ENCODE data around the gene ATP1A4.

The ATP1A4 gene

DNA sequence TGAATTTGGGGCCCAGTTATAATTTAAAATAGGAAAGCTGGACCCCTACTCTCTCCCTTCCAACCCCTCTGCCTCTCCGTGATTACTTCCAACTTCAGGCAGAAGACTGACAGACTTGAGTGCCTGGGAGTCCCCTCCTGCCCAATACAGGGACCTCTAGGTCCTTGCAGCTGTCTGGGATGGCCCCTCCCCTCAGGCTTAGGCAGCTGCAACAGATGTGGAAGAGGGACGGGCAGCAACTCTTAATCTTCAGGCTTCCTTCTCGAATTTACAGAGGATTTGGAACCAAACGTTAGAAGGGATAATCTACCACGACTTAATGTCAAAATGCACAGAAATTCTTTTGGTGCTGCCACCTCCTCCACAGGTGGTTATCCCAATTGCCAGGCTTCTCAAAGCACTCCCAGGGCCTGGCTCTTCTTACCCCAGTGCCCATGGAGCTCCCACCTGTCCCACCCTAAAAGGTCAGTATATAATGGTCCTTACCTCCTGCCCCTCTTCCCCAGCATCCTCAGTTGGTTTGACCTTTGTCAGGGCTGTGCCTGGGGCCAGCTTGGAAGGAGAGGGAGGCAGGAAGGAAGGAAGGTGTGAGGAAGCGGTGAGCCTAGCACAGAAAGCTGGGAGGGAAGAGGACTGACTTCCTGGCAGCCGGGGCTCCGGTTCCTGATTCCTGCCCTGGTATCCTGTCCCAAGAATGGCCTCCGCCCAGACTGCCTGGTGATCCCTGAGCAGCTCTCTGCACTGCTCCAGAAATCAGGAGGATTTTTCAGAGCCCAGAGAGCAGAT is 56.6 kb downstream of the ATP1A4 start:
- no peak for DNase-seq

DNA sequence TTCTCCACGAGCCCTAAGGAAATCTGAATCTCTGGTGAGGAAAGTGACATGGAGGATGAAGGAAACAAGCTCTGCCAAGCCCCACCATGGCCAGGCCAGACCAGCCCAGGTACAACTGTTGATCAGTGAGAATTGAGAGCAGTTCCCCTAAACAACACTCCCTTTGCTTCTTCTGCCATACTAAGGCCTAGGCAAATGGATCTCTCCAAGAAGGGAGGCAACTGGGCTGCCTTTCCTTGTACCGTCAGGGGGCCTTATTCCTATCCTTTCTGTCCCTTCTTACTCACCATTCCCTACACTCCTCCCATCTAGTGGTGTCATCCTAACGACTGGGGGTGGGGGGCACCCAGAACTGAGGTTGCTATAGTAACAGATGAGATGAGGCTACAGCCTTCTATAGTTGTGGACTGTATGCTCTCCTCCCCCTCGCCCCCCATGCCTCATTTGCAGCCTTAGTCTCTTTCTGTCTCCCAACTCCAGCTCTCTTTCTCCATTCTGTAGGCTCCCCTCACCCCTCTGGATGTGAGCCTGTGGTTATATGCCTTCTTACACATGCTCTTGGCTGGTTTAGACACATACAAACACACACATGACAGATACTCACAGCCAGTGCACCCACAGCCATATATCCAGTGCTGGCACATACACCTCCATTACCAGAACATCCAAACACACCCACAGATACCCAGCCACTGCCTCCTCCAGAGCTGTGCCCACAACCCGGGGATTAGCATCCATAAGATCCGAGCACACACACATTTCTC is 57.3 kb downstream of the ATP1A4 start:
- DNase-seq: no peak

DNA sequence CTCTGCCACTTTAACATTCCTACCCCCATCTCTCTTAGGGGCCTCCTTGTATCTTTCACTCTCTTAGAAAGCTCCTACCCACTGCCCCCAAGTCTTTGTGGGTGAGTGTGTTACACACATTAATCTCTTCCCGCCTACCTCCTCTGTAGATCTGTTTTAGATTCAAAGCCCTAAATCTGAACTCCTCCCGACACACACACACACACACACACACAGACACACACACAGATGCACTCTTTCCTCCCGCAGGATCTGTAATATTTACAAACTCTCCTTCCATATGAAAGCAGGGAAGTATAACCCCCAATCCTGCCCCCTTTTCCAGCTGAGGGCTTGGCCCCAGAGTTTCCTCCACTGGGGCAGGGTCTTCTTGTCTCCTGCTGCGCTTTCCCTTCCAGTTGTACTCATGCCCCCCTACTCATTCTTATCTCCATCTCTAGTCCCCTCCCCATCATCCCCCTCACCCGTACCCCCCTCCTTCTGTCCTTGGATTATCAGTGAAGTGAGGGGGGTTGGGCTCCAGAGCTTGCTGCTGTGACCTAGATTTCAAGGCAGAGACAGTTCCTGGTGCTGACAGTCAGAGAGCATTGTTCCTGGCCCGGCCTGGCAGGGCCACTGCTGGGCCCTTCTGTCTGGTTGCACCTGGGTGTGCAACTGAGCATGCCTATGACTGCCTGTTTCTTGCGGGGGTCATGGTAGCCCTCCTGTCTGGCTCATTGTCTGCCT is 58.1 kb downstream of the ATP1A4 start:
- peak; percentile 92 for DNase-seq

DNA sequence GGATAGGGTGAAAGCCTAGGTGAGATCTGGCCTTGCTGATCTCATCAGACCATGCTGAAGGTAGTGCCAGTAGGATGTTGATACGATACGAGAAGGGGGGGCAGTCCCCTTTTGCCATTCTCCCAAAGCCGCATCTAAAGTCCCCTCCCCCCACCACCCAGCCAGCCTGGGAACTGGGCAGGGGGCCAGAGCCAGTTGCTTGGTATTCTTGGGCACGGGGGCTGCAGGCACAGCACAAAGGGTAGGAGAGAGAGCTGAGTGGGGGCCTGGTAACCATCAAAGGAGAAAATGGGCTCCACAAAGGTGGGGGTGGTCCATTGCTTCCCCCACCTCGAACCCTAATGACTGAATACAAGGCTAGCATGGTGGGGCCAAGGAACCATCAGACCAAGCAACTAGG is 59.2 kb downstream of the ATP1A4 start:
- no peak for DNase-seq

DNA sequence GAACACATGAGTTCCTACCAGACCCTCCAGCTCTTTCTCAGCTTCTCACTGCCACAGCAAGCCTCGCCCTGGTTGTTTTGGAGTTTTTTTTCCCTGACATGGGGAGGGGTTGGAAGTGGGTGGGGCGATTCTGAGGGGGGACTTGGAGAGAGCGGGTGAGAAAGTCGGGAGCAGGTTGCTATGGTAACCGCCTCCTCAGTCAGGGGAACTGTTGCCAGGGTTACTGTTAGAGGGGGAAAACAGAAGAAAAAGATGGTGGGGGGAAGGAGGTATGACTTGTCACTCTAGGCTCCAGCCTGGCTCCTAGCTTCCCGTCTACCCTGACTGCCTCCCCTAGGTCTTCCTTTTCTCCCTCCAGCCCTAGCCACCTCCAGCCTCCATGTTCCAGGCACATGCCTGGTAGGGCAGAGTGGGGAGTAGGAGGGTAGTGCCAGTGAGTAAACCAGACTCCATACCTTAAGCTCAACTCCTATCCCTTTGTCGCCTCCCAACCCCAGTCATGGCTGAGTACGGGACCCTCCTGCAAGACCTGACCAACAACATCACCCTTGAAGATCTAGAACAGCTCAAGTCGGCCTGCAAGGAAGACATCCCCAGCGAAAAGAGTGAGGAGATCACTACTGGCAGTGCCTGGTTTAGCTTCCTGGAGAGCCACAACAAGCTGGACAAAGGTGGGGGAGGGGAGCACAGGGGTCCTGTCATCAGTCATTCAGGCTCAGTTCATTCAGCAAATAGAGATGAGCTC is 59.8 kb downstream of the ATP1A4 start:
- peak; percentile 87 for DNase-seq

- DNase-seq: no peak
These were observed 63.2 kb downstream of the ATP1A4 start for GRCh38 chr1:160214481-160215140.

DNA sequence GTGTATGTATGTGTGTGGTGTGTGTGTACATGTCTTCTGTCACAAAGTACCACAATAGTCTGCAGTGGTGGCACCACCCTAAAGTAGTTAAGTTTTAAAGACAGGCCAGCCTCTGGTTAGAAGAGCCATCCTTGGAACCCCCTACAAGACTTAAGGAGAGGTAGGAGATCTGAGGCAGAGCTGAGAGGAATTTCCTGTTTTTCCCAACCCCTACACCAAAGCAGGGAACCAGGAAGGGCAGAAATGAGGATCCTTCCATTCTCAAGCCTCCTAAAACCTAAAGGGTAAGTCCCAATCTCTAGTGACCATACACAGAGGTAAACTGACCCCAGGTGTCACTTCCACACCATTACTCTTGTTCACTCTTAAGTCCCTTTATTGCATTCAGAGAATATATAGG is 64.9 kb downstream of the ATP1A4 start:
- no peak for DNase-seq

DNA sequence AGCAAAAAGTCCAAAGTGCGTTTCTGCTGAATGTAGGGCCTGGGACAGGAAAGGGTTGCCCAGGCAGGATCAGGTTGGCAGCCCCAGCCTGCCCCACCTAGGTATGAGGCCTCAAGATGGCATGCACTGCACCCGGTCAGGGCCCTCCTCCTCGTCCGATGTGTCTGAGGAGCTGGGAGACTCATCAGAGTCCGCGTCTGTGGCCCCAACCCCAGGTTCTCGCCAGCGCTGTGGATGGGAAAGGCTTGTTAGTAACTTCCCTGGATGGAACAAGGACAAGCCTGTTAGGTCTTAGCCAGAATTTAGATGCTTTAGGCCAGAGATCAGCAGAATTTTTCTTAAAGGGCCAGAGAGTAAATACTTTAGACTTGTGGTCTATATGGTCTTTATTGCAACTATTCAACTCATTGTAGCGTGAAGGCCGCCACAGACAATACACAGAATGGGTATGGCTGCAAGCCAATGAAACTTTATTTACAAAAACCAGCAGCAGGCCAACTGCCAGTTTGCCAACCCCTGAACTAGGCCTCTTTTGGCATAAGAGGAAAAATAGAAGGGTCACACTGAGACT is 66.2 kb downstream of the ATP1A4 start:
- no peak for DNase-seq

DNA sequence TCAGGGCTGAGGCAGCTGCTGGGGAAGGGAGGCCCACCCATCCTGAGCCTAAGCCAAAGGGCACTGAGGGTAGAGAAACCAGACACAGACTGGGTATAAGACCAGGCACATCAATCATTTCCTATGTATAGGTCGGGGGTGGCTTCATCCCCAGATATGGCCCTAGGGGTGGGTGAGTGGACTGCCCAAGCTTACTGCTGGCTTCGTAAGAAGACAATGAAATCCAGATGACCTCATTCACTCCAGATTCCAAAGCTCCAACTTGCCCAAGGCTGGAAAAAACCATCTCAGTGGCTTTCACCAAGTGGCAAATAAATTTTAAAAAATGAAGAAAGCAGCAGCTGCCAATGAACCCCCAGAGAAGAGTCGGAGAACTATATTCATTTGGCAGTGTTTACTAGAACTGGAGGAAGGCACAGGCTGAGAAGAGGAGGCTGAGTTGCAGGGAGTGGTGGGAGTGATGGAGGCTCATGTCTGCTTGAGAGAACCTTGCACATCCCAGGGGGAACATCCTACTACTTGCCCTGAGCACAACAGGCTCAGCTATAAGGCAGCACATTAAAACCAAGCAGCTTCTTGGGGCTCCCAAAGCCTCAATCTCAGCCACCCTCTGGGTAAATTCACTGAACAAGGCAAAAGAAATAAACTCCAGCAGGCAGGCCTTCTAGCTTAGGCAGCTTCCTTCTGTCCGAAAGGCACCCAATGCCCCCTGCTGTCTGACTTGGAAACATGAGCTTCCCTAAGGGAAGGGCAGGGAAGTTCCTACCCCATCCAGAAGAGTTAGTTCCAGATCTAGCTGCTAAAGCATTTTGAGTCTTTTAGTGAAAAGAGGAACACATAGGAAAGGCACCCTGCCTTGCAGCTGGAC is 67.9 kb downstream of the ATP1A4 start:
- DNase-seq: peak; percentile 75

- DNase-seq: no peak
These were observed 68.9 kb downstream of the ATP1A4 start for GRCh38 chr1:160220301-160220700.

DNA sequence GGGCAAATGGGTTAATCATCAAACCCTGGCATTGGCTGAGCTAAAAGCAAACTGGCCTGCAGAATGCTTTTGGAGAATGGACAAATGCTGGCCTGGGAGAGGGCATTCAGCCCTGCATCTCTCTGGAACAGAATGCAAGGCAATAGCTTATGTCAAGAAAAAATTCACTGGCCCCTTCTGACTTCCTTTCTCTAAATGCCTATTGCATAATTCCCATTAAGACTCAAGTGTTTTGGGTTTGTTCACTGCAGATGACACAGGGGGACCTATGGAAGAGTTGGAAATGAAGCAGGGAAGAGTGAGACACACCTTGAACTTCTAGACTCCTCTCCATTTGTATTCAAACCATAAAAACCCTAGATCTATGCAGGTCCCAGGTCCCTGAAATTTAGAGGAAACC is 69.7 kb downstream of the ATP1A4 start:
- no peak for DNase-seq

DNA sequence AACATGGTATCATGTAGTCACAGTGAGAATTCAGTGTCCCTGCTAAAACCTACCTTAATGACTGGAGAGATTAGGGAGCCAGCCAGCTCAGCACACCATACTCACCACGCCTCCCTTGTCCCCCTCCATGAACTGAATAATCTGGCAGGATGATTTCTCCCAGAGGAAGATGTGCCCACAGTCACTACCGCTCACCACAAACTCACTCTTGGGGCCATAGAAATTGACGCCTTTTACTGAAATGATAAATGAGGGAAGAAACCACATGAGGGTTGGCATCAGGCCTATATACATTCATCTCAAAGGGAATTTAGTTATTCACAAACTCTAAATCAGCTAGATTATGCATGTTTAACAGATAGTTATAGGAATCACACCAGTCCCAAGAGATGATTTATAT is 71.1 kb downstream of the ATP1A4 start:
- DNase-seq: no peak

DNA sequence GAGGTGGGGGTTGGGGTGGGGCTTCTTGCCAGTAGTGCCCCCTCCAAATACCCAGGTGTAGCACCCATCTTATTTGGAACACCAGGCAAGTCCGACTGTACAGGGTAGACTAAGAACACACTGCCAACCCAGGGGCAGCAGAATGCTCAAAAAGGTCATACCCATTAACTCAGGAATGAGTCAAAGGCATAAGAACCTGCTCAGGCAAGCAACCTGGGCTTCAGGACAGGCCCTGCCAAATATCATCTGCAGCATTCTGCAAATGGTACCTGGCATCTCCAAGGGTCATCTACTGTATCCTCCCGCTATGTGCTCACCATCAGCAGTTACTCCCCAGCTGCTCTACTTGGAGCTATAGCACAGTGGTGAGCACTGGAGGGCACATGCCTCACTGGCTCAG is 73.2 kb downstream of the ATP1A4 start:
- DNase-seq: no peak

- no peak for DNase-seq
These were observed 73.9 kb downstream of the ATP1A4 start for GRCh38 chr1:160225345-160225744.

DNA sequence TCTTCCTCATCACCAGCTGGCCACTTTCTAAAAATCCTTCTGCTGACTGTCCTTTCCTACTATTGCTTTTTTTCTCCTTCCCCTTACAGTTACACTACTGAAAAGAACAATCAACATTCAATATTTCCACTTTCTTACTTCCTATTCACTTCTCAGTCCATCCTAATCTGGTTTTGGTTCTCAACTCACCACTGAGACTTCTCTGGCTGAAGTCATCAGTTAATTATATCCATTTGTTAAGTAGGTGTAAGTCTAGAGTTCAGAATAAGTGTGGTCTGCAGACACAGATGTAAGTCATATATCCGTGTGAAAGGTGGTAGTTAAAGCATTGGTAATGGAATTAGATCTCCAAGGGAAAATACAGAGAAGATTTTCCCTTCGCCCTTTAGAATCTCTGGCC is 75.2 kb downstream of the ATP1A4 start:
- no peak for DNase-seq

DNA sequence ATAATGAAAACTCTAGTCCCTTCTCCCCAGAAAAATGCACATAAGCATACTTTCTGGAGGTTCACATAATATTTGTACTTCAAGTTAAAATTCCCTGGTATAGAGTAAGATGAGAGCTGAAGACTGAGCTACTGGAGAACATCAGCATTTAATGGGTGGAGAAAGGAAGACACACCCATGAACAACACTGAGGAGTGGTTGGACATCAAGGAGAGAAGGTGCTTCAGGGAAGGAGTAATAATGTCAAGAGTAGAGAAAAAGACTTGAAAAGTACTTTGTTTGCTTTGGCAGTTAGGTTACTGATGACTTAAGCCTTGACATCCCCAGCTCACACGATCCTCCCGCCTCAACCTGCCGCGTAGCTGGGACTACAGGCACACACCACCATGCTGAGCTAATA is 75.6 kb downstream of the ATP1A4 start:
- no peak for DNase-seq

DNA sequence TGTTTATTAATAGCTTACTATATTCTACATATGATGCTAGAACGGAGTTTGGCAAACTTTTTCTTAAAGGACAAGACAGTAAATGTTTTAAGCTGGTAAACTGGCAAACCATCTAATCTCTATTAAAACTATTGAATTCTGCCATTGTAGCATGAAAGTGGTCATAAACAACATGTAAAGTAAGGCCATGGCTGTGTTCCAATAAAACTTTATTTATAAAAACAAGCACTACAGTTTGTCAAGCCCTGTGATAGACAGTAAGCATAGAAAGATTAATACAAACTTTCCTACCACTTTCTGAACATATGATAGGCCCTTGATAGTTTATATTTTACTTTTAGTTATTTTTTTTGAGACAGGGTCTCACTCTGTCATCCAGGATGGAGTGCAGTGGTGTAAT is 76.2 kb downstream of the ATP1A4 start:
- no peak for DNase-seq

- no peak for DNase-seq
These were observed 77.0 kb downstream of the ATP1A4 start for GRCh38 chr1:160228431-160228830.

DNA sequence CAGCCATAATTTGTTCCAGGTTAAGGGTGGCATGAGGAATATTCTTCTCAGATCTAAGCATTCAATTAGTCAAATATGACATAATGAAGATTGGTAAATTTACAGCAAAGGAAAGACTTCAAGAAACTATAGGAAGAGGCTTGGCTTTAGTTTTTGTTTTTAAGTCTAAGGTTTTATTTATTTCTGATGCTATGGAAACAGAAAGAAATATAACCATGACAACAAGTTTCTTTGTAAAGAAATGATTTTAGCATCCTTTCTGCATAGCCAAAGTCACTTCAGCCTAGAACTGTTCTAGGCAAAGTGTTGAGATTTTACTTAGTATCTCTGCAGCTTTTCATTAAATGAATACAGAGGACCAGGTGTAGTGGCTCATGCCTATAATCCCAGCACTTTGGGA is 81.5 kb downstream of the ATP1A4 start:
- no peak for DNase-seq

Measured in retina (tissue), 1 donor.